ENCODE data around the gene TXNIP.

The TXNIP gene

DNA sequence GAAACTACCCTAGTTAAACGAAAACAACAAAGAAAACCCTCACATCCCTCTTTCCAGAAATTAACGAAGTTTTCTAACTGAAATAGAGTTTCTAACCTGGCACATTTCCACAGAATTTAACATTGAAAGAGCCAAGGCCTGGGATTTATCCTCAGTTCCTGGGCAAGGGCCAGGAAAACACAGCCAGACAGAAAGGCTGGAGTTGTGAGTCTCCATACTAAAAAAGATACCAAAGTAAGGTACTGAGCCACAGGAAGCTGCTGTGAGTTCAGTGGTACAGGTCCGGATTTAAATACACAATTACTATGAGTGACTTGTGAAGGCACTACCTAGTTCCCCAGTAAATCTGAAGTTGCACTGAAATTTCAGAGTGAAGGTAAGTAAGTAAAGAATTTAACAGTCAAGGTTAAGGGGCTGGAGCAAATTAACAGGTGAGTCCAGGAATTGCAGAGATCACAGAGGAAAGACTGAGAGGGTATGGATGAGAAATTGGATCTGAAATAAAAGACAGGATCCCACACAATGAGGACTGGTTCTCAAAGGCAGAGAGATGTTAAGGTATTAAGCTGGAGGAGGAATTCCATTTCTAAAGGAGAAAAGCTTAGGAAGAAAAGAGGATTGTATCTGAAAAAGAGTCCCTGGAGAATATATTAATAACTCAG, 39.5 kb downstream of the TXNIP start:
- Histone ChIP-seq H3K9ac (ENCODE audit: low read depth, low read length) (peak overlapping the region; percentile 68), H3K4me1 (ENCODE audit: insufficient read depth, low read length) (peaks cover 7% of the 10 kb centered on the region), H3K9me3 (ENCODE audit: control insufficient read depth, insufficient read depth, low read length) (no peaks in the 10 kb centered on the region), H3K36me3 (ENCODE audit: insufficient read depth, low read length) (no peaks in the 10 kb centered on the region)

DNA sequence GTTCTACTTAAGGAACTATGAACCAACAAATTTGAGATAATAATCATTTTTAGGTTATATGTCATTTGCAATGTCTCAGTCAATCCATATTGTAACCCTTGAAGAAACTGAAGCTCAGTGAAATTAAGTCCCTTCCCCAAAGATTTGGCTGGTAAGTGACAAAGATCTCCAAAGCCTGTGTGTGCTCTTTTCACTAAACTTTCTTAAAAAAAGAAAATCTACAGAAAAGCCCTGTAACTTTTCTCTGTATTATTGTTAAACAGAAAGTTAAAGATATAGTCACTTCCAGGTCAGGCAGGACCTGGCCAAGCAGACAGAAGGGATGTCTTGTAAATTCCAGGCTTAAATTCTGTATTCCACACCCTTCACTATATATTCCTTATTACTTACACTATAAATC, 40.0 kb downstream of the TXNIP start:
- H3K36me3 ChIP-seq (ENCODE audit: insufficient read depth, low read length), result no peaks in the 10 kb centered on the region
- peaks cover 7% of the 10 kb centered on the region for H3K4me1 ChIP-seq (ENCODE audit: insufficient read depth, low read length)
- H3K9me3 ChIP-seq (ENCODE audit: control insufficient read depth, insufficient read depth, low read length), result no peaks in the 10 kb centered on the region
- peak overlapping the region; percentile 68; the same call in 1 of the 2 replicates for H3K9ac ChIP-seq (ENCODE audit: low read depth, low read length)

DNA sequence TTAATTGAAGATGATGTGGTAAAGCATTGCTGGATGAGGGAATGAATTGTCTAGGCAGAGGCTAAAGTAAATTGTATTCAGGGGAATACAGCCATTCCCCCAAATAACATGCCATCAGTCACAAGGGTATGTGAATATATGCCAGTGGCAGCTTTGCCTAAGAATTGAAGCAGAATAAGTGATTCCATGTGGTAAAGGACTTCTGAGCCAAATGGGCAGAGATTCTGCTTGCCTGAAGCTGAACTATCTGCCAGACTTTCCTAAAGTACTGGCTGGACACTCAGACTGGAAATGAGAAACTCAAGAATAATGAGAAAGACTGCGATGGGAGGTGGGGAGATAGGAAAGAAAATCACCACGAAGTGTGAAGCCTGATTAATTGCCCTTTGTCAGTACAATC, 40.9 kb downstream of the TXNIP start:
- Histone ChIP-seq H3K36me3 (ENCODE audit: insufficient read depth, low read length) (no peaks in the 10 kb centered on the region), H3K4me1 (ENCODE audit: insufficient read depth, low read length) (peaks cover 10% of the 10 kb centered on the region), H3K9ac (ENCODE audit: low read depth, low read length) (peak overlapping the region; percentile 6; the same call in 1 of the 2 replicates), H3K9me3 (ENCODE audit: control insufficient read depth, insufficient read depth, low read length) (no peaks in the 10 kb centered on the region)

DNA sequence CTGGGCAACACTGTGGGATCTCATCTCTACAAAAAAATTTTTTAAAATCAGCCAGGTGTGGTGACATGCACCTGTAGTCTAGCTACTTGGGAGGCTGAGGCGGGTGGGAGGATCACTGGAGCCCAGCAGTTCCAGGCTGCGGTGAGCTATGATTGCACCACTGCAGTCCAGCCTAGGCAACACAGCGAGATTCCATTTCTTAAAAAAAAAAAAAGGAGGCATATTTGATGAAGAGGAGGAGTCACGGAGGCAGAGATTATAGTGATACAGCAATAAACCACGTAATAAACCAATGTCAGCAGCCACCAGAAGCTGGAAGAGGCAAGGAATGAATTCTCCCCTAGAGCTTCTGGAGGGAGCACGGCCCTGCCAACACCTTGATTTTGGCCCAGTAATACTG, 42.5 kb downstream of the TXNIP start:
- H3K36me3 ChIP-seq (ENCODE audit: insufficient read depth, low read length), result no peaks in the 10 kb centered on the region
- no peaks in the 10 kb centered on the region for H3K9me3 ChIP-seq (ENCODE audit: control insufficient read depth, insufficient read depth, low read length)
- peaks cover 7% of the 10 kb centered on the region for H3K4me1 ChIP-seq (ENCODE audit: insufficient read depth, low read length)
- no peak overlapping the region for H3K9ac ChIP-seq (ENCODE audit: low read depth, low read length)

DNA sequence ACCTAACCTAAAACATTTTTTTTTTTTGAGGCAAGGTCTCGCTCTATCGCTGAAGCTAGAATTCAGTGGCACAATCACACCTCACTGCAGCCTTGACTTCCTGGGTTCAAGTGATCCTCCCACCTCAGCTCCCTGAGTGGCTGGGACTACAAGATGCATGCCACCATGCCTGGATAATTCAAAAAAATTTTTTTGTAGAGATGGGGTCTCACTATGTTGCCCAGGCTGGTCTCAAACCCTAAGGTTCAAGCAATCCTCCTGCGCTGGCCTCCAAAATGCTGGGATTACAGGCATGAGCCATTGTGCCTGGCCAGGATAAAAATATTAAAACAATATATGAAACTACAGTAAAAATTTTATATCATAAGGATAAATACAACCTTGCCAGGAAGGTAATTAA, 43.5 kb downstream of the TXNIP start:
- Histone ChIP-seq H3K9me3 (ENCODE audit: control insufficient read depth, insufficient read depth, low read length) (no peaks in the 10 kb centered on the region), H3K9ac (ENCODE audit: low read depth, low read length) (no peak overlapping the region), H3K36me3 (ENCODE audit: insufficient read depth, low read length) (no peaks in the 10 kb centered on the region), H3K4me1 (ENCODE audit: insufficient read depth, low read length) (peaks cover 9% of the 10 kb centered on the region)

DNA sequence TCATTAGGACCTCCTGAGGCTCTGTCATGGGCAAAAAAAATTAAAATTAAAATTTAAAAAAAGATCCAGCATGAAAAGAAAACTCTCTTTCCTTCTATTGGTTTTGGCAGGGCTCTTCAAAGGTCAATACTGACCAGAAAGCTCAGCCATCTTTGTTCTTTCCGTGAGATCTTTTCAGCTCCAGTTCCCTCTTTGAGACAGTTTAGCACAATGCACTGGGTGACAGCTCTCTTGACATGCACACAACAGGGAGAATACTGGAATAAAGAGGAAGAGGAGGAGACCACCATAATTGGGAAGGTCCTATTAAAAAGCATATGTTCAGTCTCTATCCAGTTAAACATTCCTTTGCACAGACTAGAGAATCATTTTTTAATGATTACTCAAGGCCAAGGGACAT, 44.9 kb downstream of the TXNIP start:
- Histone ChIP-seq H3K9me3 (ENCODE audit: control insufficient read depth, insufficient read depth, low read length) (no peaks in the 10 kb centered on the region), H3K36me3 (ENCODE audit: insufficient read depth, low read length) (no peaks in the 10 kb centered on the region), H3K4me1 (ENCODE audit: insufficient read depth, low read length) (peaks cover 21% of the 10 kb centered on the region), H3K9ac (ENCODE audit: low read depth, low read length) (no peak overlapping the region)

DNA sequence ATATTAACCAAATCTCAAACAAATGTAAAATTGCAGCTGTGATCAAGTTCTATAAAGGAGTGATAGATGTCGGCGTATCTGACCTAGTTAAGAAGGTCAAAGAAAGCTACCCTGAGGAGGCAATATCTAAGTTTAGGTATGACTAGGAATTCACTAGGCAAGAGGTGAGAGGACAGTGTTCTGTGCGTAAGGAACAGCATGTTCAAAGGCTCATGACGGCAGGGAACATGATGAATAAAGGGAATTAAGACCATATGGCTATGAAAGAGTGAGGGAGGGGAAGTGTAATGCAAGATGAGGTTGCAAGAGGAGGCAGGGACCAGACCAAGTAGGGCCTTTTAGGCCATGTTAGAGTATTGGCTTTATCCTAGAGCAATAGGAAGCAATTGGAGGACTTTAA, 47.2 kb downstream of the TXNIP start:
- Histone ChIP-seq H3K4me1 (ENCODE audit: insufficient read depth, low read length) (peaks cover 21% of the 10 kb centered on the region), H3K9ac (ENCODE audit: low read depth, low read length) (no peak overlapping the region), H3K9me3 (ENCODE audit: control insufficient read depth, insufficient read depth, low read length) (no peaks in the 10 kb centered on the region), H3K36me3 (ENCODE audit: insufficient read depth, low read length) (no peaks in the 10 kb centered on the region)

DNA sequence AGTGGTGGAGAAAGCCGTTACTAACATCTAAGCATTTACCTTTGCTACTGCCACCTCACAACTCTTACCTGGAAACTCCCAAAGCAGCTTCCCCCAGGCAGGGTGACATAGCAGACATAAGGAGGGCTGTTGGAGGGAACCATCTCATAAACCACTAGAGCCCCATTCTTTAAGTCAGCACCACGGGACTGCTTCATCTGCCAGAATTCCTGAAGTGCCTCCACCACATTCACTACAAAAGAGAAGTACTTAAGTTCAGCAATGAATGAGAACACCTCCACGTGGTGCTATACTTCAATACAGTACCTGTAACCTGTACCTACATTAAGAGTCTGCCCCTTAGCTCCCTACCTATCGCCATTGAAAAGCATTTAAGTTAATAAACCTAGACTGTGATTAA, 48.8 kb downstream of the TXNIP start:
- H3K9ac ChIP-seq (ENCODE audit: low read depth, low read length), result no peak overlapping the region
- no peaks in the 10 kb centered on the region for H3K9me3 ChIP-seq (ENCODE audit: control insufficient read depth, insufficient read depth, low read length)
- no peaks in the 10 kb centered on the region for H3K36me3 ChIP-seq (ENCODE audit: insufficient read depth, low read length)
- peaks cover 21% of the 10 kb centered on the region for H3K4me1 ChIP-seq (ENCODE audit: insufficient read depth, low read length)

DNA sequence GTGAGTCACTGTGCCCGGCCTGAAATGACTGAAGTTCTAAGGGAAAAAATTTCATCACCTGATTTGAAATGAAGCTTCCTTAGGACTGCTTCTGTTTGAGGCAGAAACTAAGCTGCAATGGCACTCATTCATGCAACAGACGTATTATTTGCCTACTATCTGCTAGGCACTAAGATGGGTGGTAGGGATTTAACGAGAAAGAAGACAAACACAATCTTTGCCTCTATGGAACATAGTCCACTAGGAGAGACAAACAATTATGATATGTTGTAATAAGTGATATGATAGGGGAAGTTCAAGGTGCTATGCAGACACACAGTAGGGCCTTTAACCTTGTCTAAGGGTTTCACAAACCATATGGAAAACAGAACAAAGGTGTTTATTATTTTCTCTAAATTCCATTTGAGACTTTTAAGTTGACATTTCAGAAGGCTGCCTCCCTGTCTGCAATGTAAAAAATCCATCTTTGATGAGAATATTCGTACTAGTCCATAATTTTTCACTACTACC, 49.8 kb downstream of the TXNIP start:
- Histone ChIP-seq H3K9me3 (ENCODE audit: control insufficient read depth, insufficient read depth, low read length) (no peaks in the 10 kb centered on the region), H3K36me3 (ENCODE audit: insufficient read depth, low read length) (no peaks in the 10 kb centered on the region), H3K4me1 (ENCODE audit: insufficient read depth, low read length) (peaks cover 21% of the 10 kb centered on the region), H3K9ac (ENCODE audit: low read depth, low read length) (no peak overlapping the region)

DNA sequence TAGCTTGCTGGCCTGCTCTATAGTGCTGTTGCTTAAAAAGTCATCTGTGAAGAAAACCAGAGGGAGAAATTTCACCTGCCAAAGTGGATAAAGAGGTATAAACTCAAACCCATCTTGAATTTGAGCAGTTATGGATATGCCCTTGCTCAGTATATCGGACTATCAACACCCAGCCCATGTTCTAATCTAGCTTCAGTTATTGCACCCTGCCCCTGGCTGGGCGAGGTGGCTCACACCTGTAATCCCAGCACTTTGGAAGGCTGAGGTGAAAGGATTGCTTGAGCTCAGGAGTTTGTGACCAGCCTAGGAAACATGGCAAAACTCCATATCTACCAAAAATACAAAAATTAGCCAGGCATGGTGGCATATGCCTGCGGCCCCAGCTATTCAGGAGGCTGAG, 51.8 kb downstream of the TXNIP start:
- peaks cover 18% of the 10 kb centered on the region for H3K4me1 ChIP-seq (ENCODE audit: insufficient read depth, low read length)
- no peaks in the 10 kb centered on the region for H3K36me3 ChIP-seq (ENCODE audit: insufficient read depth, low read length)
- no peaks in the 10 kb centered on the region for H3K9me3 ChIP-seq (ENCODE audit: control insufficient read depth, insufficient read depth, low read length)
- no peak overlapping the region for H3K9ac ChIP-seq (ENCODE audit: low read depth, low read length)

DNA sequence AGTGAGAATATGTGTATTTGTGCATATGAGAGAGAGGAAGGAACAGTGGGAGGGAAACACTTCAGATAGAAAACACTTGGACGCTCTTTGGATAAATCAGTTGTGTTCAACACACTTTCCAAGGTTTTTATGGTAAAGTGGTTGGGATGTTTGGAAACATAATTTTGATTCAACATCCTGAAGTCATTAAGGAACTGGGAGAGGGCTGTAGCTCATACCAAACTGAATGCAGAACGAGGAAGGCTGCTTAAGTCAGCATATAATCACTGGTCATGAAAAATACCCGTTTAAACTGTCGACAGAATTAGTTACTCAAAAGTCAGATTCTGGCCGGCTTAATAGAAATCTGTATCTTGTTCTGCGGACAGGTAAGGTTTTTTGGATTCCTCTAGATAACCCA, 53.5 kb downstream of the TXNIP start:
- no peak overlapping the region for H3K9ac ChIP-seq (ENCODE audit: low read depth, low read length)
- peaks cover 12% of the 10 kb centered on the region for H3K4me1 ChIP-seq (ENCODE audit: insufficient read depth, low read length)
- no peaks in the 10 kb centered on the region for H3K36me3 ChIP-seq (ENCODE audit: insufficient read depth, low read length)
- no peaks in the 10 kb centered on the region for H3K9me3 ChIP-seq (ENCODE audit: control insufficient read depth, insufficient read depth, low read length)

Measured in ES-I3 (cell line).